Activated T-helper 1 cell treated with anti-CD3 and anti-CD28 coated beads, Interleukin-12 subunit alpha, Interleukin-12 subunit beta, Interleukin-2, Interleukin-4 antibody, amounts not matched to agents 30 ng/mL and 10 ng/mL and 1 ng/mL, durations not matched to agents 14 hours and 24 hours and 36 hours (primary cell): ENCODE results near the gene C5orf15. TPM values are rescaled to one million over a fixed set of nuclear protein-coding genes. Genes with fewer than 3 reads are reported as not detected.
A peak's percentile ranks its signal among the peaks of the same experiment; 100 is the strongest.

Experiments
- DNase-seq: peaks from one replicate; pipeline ENCODE4 v3.0.0; 2021; ENCODE audit warnings: low spot score
- H3K27ac Mint-ChIP-seq: one replicate; pipeline ENCODE4 v1.8.0; 2021; ENCODE audit warnings: mild to moderate bottlenecking, mixed read lengths
- H3K27me3 Mint-ChIP-seq: one replicate; pipeline ENCODE4 v1.8.0; 2022; ENCODE audit warnings: mild to moderate bottlenecking, moderate library complexity, mixed read lengths; ENCODE audit not compliant: insufficient read depth
- H3K36me3 Mint-ChIP-seq: one replicate; pipeline ENCODE4 v1.8.0; 2021; ENCODE audit warnings: low read depth, mixed read lengths
- H3K4me1 Mint-ChIP-seq: one replicate; pipeline ENCODE4 v1.8.0; 2021; ENCODE audit warnings: low read depth, mixed read lengths
- H3K4me3 Mint-ChIP-seq: one replicate; pipeline ENCODE4 v1.8.0; 2021; ENCODE audit warnings: mild to moderate bottlenecking, moderate library complexity, mixed read lengths
- H3K9me3 Mint-ChIP-seq: one replicate; pipeline ENCODE4 v1.8.0; 2021; ENCODE audit warnings: mixed read lengths
- intact Hi-C: fragments of 100-400 bp; cut with micrococcal nuclease; formaldehyde crosslinking; loops from one replicate; pipeline ENCODE4 v1.15.1; 2024
- total RNA-seq: library from RNA; stranded (reverse); gene quantifications from 2 replicates; pipeline ENCODE4 v1.2.3, GENCODE V29; 2022

The C5orf15 gene
- 50.0 and 50.8 TPM in 2 replicates for total RNA-seq

DNA sequence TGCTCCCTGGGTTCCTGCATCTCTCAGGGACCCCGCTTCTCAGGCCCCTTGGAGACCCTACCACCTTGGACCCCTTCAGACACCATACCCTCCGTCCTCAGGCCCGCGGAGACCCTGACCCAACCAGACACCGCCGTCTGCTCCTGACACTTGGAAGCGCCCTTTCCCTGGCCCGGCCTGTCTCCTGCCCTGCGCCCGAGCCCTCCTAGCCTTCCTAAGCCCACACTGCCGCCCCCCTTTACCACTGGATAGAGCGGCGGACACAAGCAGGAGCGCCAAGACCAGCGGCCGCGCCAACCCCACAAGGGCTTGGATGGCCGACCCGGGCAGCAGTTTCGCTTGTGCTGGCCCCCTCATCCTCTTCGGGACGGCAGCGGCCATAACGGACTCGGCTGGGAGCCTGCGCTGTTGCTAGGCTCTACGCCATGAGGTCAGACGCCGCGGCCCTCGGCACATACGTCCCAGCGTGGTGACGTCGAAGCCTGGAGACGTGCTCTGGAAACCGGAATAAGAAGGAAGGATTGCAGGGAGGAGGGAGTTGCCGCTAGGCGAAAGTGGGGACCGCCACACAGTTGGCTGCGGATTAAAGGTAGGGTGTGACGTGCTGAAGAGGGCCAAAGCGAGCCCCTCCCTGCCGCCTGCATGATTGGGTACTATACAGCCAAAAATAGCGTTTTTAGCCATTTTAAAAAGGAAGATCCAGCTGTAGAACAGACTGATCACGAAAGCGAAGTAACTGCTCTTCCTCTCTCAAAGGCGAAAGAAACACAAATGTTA, at the start of gene C5orf15:
Gene C5orf15, minus strand, starts transcription at position 422 of the 777 bp plus-strand sequence. Its CDS starts 41 bp downstream, at position 381.
- peaks cover 32% of the 10 kb centered on the region for H3K36me3 Mint-ChIP-seq
- peak within 1 kb of the TSS; percentile 98 for H3K4me3 Mint-ChIP-seq
- intact Hi-C loops: loop anchor here (1.0 to 10.0 kb wide), 9 partner anchors 9 to 1394 kb away; partner anchors contain the start of genes AFF4, CAMLG, HSPA4 and PPP2CA

DNA sequence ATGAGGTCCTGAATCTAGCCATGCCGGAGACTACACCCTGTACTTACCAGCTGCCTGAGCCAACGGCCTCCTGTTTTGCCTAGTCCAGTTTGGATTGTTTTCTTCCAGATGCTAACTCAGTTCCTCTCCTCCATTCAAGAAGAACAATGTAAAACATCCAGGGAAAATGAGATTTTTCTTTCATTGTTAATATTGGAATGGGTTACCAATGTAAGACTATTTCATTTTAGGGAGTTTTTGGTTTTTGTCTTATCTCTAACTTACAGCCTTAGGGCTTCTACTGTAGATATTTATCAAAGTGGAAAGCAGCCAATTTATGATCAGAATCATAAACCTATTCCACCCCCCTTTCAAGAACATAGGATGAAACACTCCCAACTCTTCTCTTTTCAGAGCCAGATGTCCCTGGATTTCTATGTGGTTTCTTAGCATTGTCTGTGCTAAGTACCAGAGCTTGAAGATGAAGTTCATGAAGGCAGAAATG, 39.9 kb upstream of the C5orf15 start:
- peaks cover 9% of the 10 kb centered on the region for H3K27me3 Mint-ChIP-seq
- intact Hi-C loops: loop anchor here (10.0 kb wide), 3 partner anchors 626 to 896 kb away; partner anchors contain the start of genes C5orf24, PCBD2 and SAR1B
- H3K9me3 Mint-ChIP-seq: no peaks in the 10 kb centered on the region
- H3K4me1 Mint-ChIP-seq: peaks cover 21% of the 10 kb centered on the region
- no peak overlapping the region for H3K4me3 Mint-ChIP-seq
- DNase-seq: no peak
- no peak overlapping the region for H3K27ac Mint-ChIP-seq
- H3K36me3 Mint-ChIP-seq: peaks cover 6% of the 10 kb centered on the region

More for the DNA sequence above, at the start of gene C5orf15:
- peaks cover 54% of the 10 kb centered on the region for H3K4me1 Mint-ChIP-seq
- H3K27me3 Mint-ChIP-seq: no peaks in the 10 kb centered on the region
- DNase-seq: peak; percentile 92
- peaks cover 4% of the 10 kb centered on the region for H3K9me3 Mint-ChIP-seq
- peak within 1 kb of the TSS; percentile 96 for H3K27ac Mint-ChIP-seq

DNA sequence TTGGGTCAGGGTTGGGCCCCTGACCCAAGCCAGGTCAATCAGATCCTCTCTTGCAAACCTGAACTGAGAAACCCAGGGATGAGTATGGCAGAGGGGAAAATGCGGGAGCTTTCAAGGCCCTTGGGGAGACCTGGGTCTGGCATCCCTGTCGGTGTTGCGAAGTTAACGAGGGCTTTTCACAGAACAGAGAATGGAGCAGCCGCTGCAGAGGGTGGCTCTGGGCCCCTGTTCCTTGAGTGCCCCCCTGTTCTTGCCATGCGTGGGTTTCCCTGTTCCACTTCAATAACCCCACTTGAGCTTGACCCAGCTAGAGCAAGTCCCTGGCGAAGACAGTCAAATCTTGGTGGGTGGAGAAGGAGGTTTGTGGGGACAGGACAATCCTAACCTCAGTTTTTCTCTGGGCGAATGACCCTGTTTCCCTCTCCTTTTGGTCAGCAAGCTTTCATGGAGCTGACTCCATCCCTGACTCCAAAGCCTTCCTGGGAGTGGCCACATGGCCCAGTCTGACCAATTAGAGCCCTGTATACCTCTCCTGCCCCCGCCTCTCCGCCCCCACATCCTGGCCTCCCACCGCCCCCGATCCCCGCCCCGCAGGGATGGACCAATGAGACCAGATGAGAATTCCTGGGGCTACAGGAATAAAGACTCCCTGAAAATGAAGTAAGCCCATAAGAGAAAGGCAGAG, 39.3 kb upstream of the C5orf15 start:
- no peaks in the 10 kb centered on the region for H3K9me3 Mint-ChIP-seq
- DNase-seq: no peak
- H3K36me3 Mint-ChIP-seq: peaks cover 8% of the 10 kb centered on the region
- no peak overlapping the region for H3K4me3 Mint-ChIP-seq
- intact Hi-C loops: loop anchor here (10.0 kb wide), 3 partner anchors 627 to 897 kb away; partner anchors contain the start of genes C5orf24, PCBD2 and SAR1B
- no peak overlapping the region for H3K27ac Mint-ChIP-seq
- peaks cover 27% of the 10 kb centered on the region for H3K4me1 Mint-ChIP-seq
- H3K27me3 Mint-ChIP-seq: peaks cover 8% of the 10 kb centered on the region

DNA sequence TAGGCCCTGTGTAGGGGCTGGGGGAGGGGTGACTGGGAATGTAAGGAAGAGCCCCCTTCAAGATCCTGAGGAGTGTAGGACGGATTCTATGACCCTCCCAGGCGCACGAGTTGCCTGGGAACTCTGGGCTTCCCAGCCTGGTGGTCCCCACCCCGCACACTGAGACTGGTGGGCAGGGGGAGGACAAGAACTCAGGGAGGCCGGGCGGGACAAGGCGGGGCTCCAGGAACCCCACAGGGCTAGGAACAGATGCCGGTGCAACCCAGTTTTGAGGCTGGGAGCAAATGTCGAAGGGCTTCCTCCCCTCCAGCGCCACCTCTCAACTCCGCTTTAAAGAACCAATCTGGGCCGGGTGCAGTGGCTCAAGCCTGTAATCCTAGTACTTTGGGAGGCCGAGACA, 37.7 kb upstream of the C5orf15 start:
- Mint-ChIP-seq H3K27me3 (peaks cover 2% of the 10 kb centered on the region), H3K36me3 (peaks cover 20% of the 10 kb centered on the region), H3K27ac (peak overlapping the region; percentile 44), H3K9me3 (no peaks in the 10 kb centered on the region), H3K4me3 (peak overlapping the region; percentile 93), H3K4me1 (peaks cover 41% of the 10 kb centered on the region)
- DNase-seq: no peak
- intact Hi-C loops: loop anchor here (10.0 kb wide), 3 partner anchors 629 to 899 kb away; partner anchors contain the start of genes C5orf24, PCBD2 and SAR1B

DNA sequence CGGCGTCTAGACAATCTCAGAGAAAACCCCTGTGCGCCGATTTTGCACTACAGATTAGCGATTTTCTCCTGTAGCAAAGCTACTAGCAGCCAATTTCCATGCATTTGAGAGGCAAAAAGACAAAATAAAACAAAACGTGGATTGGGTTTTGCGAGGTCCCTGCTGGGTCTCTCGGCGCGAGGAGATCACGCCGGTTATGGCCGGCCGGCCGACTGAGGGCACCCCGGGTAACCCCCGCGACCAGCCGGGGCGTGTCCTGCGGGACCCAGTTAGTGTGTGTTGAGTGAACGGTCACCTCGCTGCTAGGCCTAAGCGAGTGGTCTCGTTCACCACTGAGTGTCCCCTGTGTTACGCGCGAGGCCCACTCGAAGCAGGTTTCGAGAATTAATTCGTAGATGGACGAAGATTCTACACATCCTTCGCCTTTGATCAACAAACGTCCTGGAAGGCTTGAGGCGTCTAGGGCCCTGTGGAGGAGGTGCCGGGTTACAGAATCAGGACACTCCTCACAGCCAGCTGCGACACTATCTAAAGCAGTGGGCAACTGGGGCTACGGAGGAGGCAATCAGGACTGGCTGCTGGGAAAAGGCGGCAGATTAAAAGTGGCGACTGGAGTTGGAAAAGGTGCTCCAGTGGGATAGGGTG, 37.1 kb upstream of the C5orf15 start:
- Mint-ChIP-seq H3K4me3 (peak overlapping the region; percentile 93), H3K36me3 (peaks cover 24% of the 10 kb centered on the region), H3K27me3 (peaks cover 2% of the 10 kb centered on the region), H3K27ac (peak overlapping the region; percentile 97), H3K9me3 (no peaks in the 10 kb centered on the region), H3K4me1 (peaks cover 46% of the 10 kb centered on the region)
- no peak for DNase-seq
- intact Hi-C loops: loop anchor here (1.0 to 10.0 kb wide), 10 partner anchors 34 to 955 kb away; partner anchors contain the start of genes C5orf24, DDX46, PCBD2 and PPP2CA

DNA sequence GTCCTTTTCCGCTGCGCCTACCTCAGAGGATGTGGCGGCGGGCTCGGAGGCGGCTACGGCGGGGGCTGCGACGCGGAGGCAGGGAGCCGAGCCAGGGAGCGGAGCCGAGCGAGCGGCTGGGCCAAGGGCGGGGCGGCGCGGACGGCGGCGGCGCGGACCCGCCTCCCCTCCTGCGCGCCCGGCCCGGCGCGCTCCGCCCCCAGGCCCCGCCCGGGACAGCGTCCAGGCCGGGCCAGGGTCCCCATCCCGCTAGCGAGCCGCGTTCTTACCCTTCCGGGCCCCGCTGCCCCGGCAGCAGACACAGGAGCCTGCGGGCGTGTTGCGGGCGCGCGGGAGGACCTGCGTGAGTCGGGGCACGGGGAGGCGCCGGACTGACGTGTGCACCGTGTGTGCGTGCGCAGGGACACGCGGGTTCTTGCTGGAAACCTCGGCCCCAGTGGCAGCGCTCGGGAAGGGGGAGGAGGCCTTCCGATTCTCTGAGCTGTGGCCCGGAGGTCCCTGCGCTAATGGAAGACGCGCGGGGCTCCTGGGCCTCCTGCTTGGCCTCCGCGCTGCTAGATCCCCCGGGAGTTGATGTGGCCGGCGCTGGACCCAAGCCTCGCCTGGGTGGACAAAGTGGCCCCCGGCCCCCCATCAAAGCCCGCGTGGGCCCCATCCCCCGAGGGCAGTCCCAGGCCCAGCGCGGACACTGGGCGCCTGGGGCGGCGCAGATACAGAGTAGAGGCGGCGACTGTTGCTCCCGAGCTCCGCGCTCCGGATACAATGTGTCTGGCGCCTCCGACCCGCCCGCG, 36.4 kb upstream of the C5orf15 start, which contains the start of gene VDAC1:
Gene VDAC1, minus strand, starts transcription at position 350 of the 791 bp plus-strand sequence. CDS start 11,963 bp downstream, outside the sequence.
- no peaks in the 10 kb centered on the region for H3K9me3 Mint-ChIP-seq
- peaks cover 24% of the 10 kb centered on the region for H3K36me3 Mint-ChIP-seq
- intact Hi-C loops: loop anchor here (1.0 to 10.0 kb wide), 11 partner anchors 34 to 954 kb away; partner anchors contain the start of genes C5orf24, DDX46, PCBD2 and PPP2CA
- peaks cover 53% of the 10 kb centered on the region for H3K4me1 Mint-ChIP-seq
- peak within 1 kb of the TSS; percentile 93 for H3K4me3 Mint-ChIP-seq
- peaks cover 2% of the 10 kb centered on the region for H3K27me3 Mint-ChIP-seq
- peak; percentile 78 for DNase-seq
- H3K27ac Mint-ChIP-seq: peak within 1 kb of the TSS; percentile 97

DNA sequence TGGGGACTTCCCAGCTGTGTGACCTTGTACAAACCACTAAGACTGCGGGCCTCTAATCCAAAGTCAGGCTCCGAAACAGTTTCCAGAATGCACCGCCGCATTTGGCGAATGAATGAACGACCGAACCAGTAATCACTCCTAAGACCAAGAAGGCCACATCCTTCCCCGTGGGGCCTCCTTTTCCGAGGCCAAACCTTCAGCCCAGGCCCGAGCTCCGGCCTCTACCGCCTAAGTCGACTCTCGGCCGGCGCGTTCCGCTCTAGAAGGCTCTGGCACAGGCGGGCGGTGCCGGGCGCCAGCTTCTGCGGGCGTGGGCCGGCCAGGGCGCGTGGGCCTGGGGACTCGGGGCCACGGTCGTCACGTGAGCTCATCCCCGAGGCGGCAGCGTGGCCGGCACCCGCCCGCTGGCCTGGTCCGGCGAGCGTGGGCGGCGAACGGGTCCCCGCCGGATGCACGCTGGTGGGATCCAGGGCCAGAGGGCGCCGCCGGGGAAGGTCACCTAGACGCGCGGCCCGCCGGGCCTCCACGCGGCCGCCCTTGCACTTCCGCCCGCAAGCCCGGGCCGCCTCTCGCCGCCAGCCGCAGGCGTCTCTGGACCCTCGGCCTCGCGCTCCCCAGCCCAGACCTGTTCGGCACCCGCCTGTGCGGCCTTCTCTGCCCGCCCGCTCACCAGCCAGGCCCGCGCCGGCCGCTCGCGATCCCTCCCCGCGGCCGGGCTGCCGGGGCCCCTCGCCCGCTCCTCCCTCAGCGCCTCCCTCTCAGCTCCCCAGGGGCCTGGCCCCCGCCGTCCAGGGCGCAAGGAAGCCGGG, 35.6 kb upstream of the C5orf15 start:
- intact Hi-C loops: loop anchor here (1.0 to 10.0 kb wide), 9 partner anchors 36 to 953 kb away; partner anchors contain the start of genes C5orf15, C5orf24, DDX46 and PCBD2
- peak; percentile 39 for DNase-seq
- peaks cover 59% of the 10 kb centered on the region for H3K4me1 Mint-ChIP-seq
- peak overlapping the region; percentile 86 for H3K4me3 Mint-ChIP-seq
- no peaks in the 10 kb centered on the region for H3K27me3 Mint-ChIP-seq
- peaks cover 26% of the 10 kb centered on the region for H3K36me3 Mint-ChIP-seq
- peak overlapping the region; percentile 94 for H3K27ac Mint-ChIP-seq
- no peaks in the 10 kb centered on the region for H3K9me3 Mint-ChIP-seq

DNA sequence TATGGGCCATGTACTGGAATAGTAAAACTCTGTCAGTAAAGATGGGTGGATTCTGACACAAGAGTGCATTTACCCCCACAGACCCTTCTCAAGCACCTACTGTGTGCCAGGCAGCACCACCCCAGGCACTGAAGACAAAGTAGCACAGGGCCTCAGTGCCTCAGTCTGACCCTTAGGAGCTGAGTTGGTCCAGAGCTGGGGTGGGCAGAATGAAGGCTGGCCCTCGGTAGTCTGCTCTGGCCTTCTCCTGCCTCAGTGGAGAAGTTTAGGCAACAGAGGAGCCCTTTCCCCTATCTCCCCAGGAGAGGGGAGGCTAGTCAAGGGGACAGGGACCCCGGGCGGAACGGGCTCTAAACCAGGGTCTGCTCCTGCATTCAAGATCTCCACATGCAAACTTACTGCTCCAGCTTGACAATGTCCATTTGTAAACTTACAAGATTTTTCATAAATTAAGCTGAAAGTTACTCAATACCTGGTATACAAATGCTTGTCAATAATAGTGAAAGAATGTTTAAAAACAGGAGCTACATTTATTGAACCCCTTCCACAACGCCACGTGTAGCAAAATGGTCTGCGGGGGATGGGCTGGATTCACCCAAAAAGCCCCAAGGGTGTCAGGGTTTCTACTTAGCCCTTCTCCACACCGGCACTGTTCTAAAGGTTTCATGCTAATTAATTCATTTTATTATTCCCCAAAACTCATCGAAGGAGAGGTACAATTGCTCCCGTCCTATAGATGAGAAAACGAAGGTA, 34.8 kb upstream of the C5orf15 start:
- peak; percentile 6 for DNase-seq
- intact Hi-C loops: loop anchor here (1.0 to 10.0 kb wide), 5 partner anchors 35 to 902 kb away; partner anchors contain the start of genes C5orf15, C5orf24, PCBD2 and SAR1B
- peaks cover 62% of the 10 kb centered on the region for H3K4me1 Mint-ChIP-seq
- no peaks in the 10 kb centered on the region for H3K9me3 Mint-ChIP-seq
- H3K36me3 Mint-ChIP-seq: peaks cover 28% of the 10 kb centered on the region
- H3K27me3 Mint-ChIP-seq: no peaks in the 10 kb centered on the region
- H3K27ac Mint-ChIP-seq: peak overlapping the region; percentile 94
- H3K4me3 Mint-ChIP-seq: peak overlapping the region; percentile 86

DNA sequence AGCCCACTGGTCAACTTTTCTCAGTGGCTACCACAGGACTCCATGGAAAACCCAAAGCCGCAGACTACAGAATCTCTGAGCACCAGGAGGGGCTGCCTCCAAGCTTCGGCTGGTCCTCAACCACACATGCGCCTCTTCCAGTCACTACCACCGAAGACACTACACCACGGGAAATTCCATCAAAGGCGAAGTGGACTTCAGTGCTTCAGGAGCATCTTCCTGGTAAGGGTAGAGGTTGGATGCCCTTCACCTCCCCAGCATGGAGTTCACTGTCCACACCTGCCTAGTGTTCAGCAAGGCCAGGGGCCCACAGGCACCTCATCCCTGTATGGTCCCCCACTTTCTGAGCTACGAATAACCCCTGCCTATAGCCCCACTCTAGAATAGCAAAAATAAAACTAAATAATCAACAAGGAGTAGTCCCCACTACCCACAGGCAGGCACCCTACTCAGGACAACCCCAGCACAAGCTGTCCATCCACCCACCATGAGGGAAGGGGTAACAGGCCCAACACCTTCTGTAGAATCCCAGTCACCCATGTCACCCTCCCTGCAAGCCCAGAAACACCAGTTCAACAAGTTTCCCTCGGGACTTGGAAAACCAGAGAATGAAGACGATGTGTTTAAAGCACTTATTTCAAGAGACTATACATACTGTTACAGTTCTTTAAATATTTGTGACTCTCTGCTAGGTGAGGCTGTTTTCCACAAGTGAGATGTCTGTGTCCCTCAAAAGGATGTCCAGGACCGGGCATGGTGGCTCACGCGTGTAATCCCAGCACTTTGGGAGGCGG, 33.7 kb upstream of the C5orf15 start:
- intact Hi-C loops: loop anchor here (2.0 to 10.0 kb wide), 4 partner anchors 71 to 903 kb away; partner anchors contain the start of genes C5orf24, PCBD2 and SAR1B
- Mint-ChIP-seq H3K27me3 (no peaks in the 10 kb centered on the region), H3K4me1 (peaks cover 66% of the 10 kb centered on the region), H3K9me3 (no peaks in the 10 kb centered on the region), H3K4me3 (peak overlapping the region; percentile 86), H3K27ac (peak overlapping the region; percentile 94), H3K36me3 (peaks cover 28% of the 10 kb centered on the region)
- no peak for DNase-seq
